OCI-LY7 (cell line): ENCODE measurements around the gene GOLGA6L9. TPM values are rescaled to one million over a fixed set of nuclear protein-coding genes. Genes with fewer than 3 reads are reported as not detected.
A peak's percentile ranks its signal among the peaks of the same experiment; 100 is the strongest.
"Not testable (repeated sequence)": the region's sequence is repeated elsewhere in the genome, so short reads cannot be mapped to it uniquely, and the experiment has no call there.

Source experiments
- BruUV-seq: library from RNA; stranded (reverse); fragments of 400-500 nt; replicated peaks from 2 replicates; lab custom pipeline; 2021; lab: Mats Ljungman, UMichigan
- CTCF ChIA-PET: fragments of 300-600 bp; sonication (Branson Sonifier 250); formaldehyde crosslinking; loops from one replicate; lab custom pipeline; 2022; ENCODE audit warnings: antibody characterized with exemption; ENCODE audit not compliant: unreplicated experiment; lab: Charles Lee
- POLR2A ChIA-PET: fragments of 300-600 bp; sonication (Branson Sonifier 250); formaldehyde crosslinking; loops from one replicate; lab custom pipeline; 2022; ENCODE audit warnings: antibody characterized with exemption; lab: Charles Lee
- DNase-seq: peaks from one replicate; pipeline ENCODE4 v3.0.0-alpha.2; 2015; ENCODE audit warnings: low spot score
- H2AFZ ChIP-seq: fragments of 200-600 bp; sonication (generic), shearing (Covaris generic); 2 replicates; pipeline ENCODE4 v1.6.1; 2014; ENCODE audit warnings: mild to moderate bottlenecking, antibody characterized with exemption, low read length, moderate library complexity
- H3K27ac ChIP-seq: fragments of 200-600 bp; sonication (generic); 2 replicates; pipeline ENCODE4 v1.5.1; 2014; ENCODE audit warnings: mixed run types, low read depth, mild to moderate bottlenecking, moderate library complexity, low read length, inconsistent platforms; ENCODE audit not compliant: poor library complexity, severe bottlenecking
- H3K36me3 ChIP-seq: fragments of 200-600 bp; sonication (generic); 2 replicates; pipeline ENCODE4 v1.6.1; 2014; ENCODE audit warnings: mild to moderate bottlenecking, antibody characterized with exemption, low read length, moderate library complexity, mixed read lengths; ENCODE audit not compliant: insufficient read depth
- H3K4me1 ChIP-seq: fragments of 200-600 bp; sonication (generic); 2 replicates; pipeline ENCODE4 v1.5.1; 2014; ENCODE audit warnings: mild to moderate bottlenecking, low read length; ENCODE audit not compliant: insufficient read depth, poor library complexity, severe bottlenecking
- H3K4me2 ChIP-seq: fragments of 200-600 bp; sonication (generic); 2 replicates; pipeline ENCODE4 v1.6.1; 2014; ENCODE audit warnings: mild to moderate bottlenecking, low read length
- H3K4me3 ChIP-seq: fragments of 200-600 bp; sonication (generic); 2 replicates; pipeline ENCODE4 v1.5.1; 2014; ENCODE audit warnings: mild to moderate bottlenecking, low read depth, low read length; ENCODE audit not compliant: poor library complexity, severe bottlenecking
- H3K79me2 ChIP-seq: fragments of 200-600 bp; sonication (generic); 2 replicates; pipeline ENCODE4 v1.6.1; 2016; ENCODE audit warnings: low read depth, mild to moderate bottlenecking, low read length, moderate library complexity, mixed read lengths; ENCODE audit not compliant: insufficient read depth
- H3K9me2 ChIP-seq: fragments of 200-600 bp; sonication (generic); 2 replicates; pipeline ENCODE4 v1.6.1; 2016; ENCODE audit warnings: mild to moderate bottlenecking, low read length, mixed read lengths; ENCODE audit not compliant: insufficient read depth
- H3K9me3 ChIP-seq: fragments of 200-600 bp; sonication (generic); 2 replicates; pipeline ENCODE4 v1.6.1; 2014; ENCODE audit warnings: mild to moderate bottlenecking, mixed run types, low read length, mixed read lengths
- H4K20me1 ChIP-seq: fragments of 200-600 bp; sonication (generic); 2 replicates; pipeline ENCODE4 v1.6.1; 2014; ENCODE audit warnings: mild to moderate bottlenecking, antibody characterized with exemption, low read length, moderate library complexity, mixed read lengths; ENCODE audit not compliant: insufficient read depth
- CTCF ChIP-seq: fragments of 200-600 bp; sonication (generic); conservative IDR thresholded peaks from 2 replicates; pipeline ENCODE4 v1.5.1; 2014; ENCODE audit warnings: mild to moderate bottlenecking, antibody characterized with exemption, low read length, moderate library complexity, mixed read lengths
- EZH2phosphoT487 ChIP-seq: fragments of 200-600 bp; sonication (generic); IDR thresholded peaks from 2 replicates; pipeline ENCODE4 v1.6.1; 2018; ENCODE audit warnings: low read depth, borderline replicate concordance, mild to moderate bottlenecking, mixed run types, antibody characterized with exemption, low read length, moderate library complexity, mixed read lengths
- intact Hi-C: fragments of 100-400 bp; cut with micrococcal nuclease; formaldehyde crosslinking; loops from one replicate; pipeline ENCODE4 v1.10.0; 2022; ENCODE audit not compliant: unreplicated experiment
- total RNA-seq, 2 experiments: library from RNA; depleted of rRNA in 1 of 2; stranded (reverse); fragments of >200 nt in 1 of 2; shearing (Covaris generic) in 1 of 2; gene quantifications; 2 replicates each; pipeline ENCODE4 v1.2.3, GENCODE V29; 2014 to 2022

Gene GOLGA6L9
- total RNA-seq, 2 experiments from 2014 or later = 4.8 to 7.4 TPM

GRCh38 chr15:82398785-82399184, 30.8 kb upstream of the GOLGA6L9 start:
- CTCF ChIA-PET = no interaction called here
- no peaks in the 10 kb centered on the region for H3K36me3 ChIP-seq
- TF ChIP-seq EZH2phosphoT487 = no peak
- TF ChIP-seq CTCF = no peak
- intact Hi-C loops = no loop called here
- peak overlapping the region; percentile 35; the same call in 1 of the 2 replicates for H2AFZ ChIP-seq
- peak overlapping the region; percentile 62 for H3K4me2 ChIP-seq
- no TSS peak for BruUV-seq
- peaks cover 13% of the 10 kb centered on the region for H3K4me1 ChIP-seq
- peak overlapping the region; percentile 18 for H3K27ac ChIP-seq
- H3K79me2 ChIP-seq = no peaks in the 10 kb centered on the region
- no peaks in the 10 kb centered on the region for H4K20me1 ChIP-seq
- POLR2A ChIA-PET = no interaction called here
- no peak for DNase-seq
- H3K9me3 ChIP-seq = no peaks in the 10 kb centered on the region
- peak overlapping the region; percentile 5 for H3K4me3 ChIP-seq
- H3K9me2 ChIP-seq = no peaks in the 10 kb centered on the region

- POLR2A ChIA-PET = interaction anchor here (1.1 kb wide), 1 partner anchor 12 kb away, joined by 3 read pairs; no protein-coding TSS in a partner anchor
- H2AFZ ChIP-seq = peak overlapping the region; percentile 35; the same call in 1 of the 2 replicates
These were observed 30.1 kb upstream of the GOLGA6L9 start for GRCh38 chr15:82399366-82400103.

GRCh38 chr15:82401918-82402317, 27.7 kb upstream of the GOLGA6L9 start:
- intact Hi-C loops = not testable (repeated sequence)

More at GRCh38 chr15:82399366-82400103, 30.1 kb upstream of the GOLGA6L9 start:
- peak; percentile 54 for DNase-seq
- H4K20me1 ChIP-seq, H3K36me3 ChIP-seq, CTCF ChIA-PET, intact Hi-C loops, H3K79me2 ChIP-seq, H3K9me3 ChIP-seq, H3K9me2 ChIP-seq, BruUV-seq: not testable (repeated sequence)
- Histone ChIP-seq H3K27ac (peak overlapping the region; percentile 18), H3K4me2 (peak overlapping the region; percentile 62), H3K4me3 (peak overlapping the region; percentile 5), H3K4me1 (peaks cover 13% of the 10 kb centered on the region)

GRCh38 chr15:82402341-82402740, 27.3 kb upstream of the GOLGA6L9 start:
- DNase-seq, H3K4me2 ChIP-seq, CTCF ChIA-PET, H4K20me1 ChIP-seq, H2AFZ ChIP-seq, H3K79me2 ChIP-seq, H3K9me3 ChIP-seq, intact Hi-C loops, BruUV-seq, H3K27ac ChIP-seq, POLR2A ChIA-PET, H3K9me2 ChIP-seq, H3K36me3 ChIP-seq, H3K4me3 ChIP-seq: not testable (repeated sequence)
- H3K4me1 ChIP-seq = peaks cover 13% of the 10 kb centered on the region

More at GRCh38 chr15:82401918-82402317, 27.7 kb upstream of the GOLGA6L9 start:
- H3K4me3 ChIP-seq, H2AFZ ChIP-seq, H3K9me3 ChIP-seq, H3K9me2 ChIP-seq, CTCF ChIA-PET, H4K20me1 ChIP-seq, H3K36me3 ChIP-seq, H3K79me2 ChIP-seq, DNase-seq, BruUV-seq, POLR2A ChIA-PET, H3K27ac ChIP-seq, H3K4me2 ChIP-seq: not testable (repeated sequence)
- H3K4me1 ChIP-seq = peaks cover 13% of the 10 kb centered on the region

- H2AFZ ChIP-seq, H3K27ac ChIP-seq, CTCF ChIA-PET, H3K4me2 ChIP-seq, H3K79me2 ChIP-seq, BruUV-seq, H3K9me3 ChIP-seq, H4K20me1 ChIP-seq, H3K4me3 ChIP-seq, intact Hi-C loops, DNase-seq, H3K9me2 ChIP-seq, H3K36me3 ChIP-seq, H3K4me1 ChIP-seq, POLR2A ChIA-PET: not testable (repeated sequence)
These were observed 23.4 kb upstream of the GOLGA6L9 start for GRCh38 chr15:82406211-82406610.
